DOHH2 (cell line): Measurements from ENCODE around the gene SCFD2.

ENCODE experiments used
- CTCF ChIP-seq: fragments of 200-600 bp; sonication (generic); IDR thresholded peaks from one replicate; pipeline ENCODE4 v1.5.1; 2014; ENCODE audit warnings: antibody characterized with exemption, mild to moderate bottlenecking, low read depth, low read length; ENCODE audit not compliant: poor library complexity, severe bottlenecking
- EZH2phosphoT487 ChIP-seq: fragments of 200-600 bp; sonication (generic); IDR thresholded peaks from 2 replicates; pipeline ENCODE4 v1.6.1; 2017; ENCODE audit warnings: borderline replicate concordance, mild to moderate bottlenecking, antibody characterized with exemption, low read length, moderate library complexity, mixed read lengths

- TF ChIP-seq CTCF, result no peak
- TF ChIP-seq EZH2phosphoT487, result no peak
Measured at GRCh38 chr4:52883183-52883621, 482.7 kb downstream of the SCFD2 start.
